GM12878 (cell line): ENCODE results near the gene SRBD1.

Source experiments
- BHLHE40 ChIP-seq, 2 experiments: fragments of 450-650 bp in 1 of 2; IDR thresholded peaks; 2 replicates each; pipeline ENCODE4 v1.6.1; 2011 to 2017; ENCODE audit warnings: low read depth in 2 of 2, borderline replicate concordance in 1 of 2, improper control_type of control experiment in 1 of 2, low read length in 1 of 2, mild to moderate bottlenecking in 1 of 2
- EGR1 ChIP-seq, 2 experiments: IDR thresholded peaks; 1 replicate in 1 of 2; 2 replicates in 1 of 2; pipeline ENCODE4 v1.6.1; 2011 to 2012; ENCODE audit warnings: low read depth in 2 of 2, low read length in 2 of 2, borderline replicate concordance in 1 of 2, mild to moderate bottlenecking in 1 of 2, moderate library complexity in 1 of 2
- EP300 ChIP-seq, 2 experiments: fragments of 150-350 bp in 1 of 2; IDR thresholded peaks; 2 replicates each; pipeline ENCODE4 v1.6.1; 2011 to 2012; ENCODE audit warnings: low read depth in 2 of 2, low read length in 2 of 2, borderline replicate concordance in 1 of 2, improper control_type of control experiment in 1 of 2, inconsistent platforms in 1 of 2; ENCODE audit not compliant: control insufficient read depth in 1 of 2
- EZH2 ChIP-seq: IDR thresholded peaks from 2 replicates; pipeline ENCODE4 v1.6.1; 2012; ENCODE audit warnings: low read depth, mild to moderate bottlenecking, control low read depth, inconsistent platforms, low read length, borderline replicate concordance; ENCODE audit not compliant: control insufficient read depth
- IKZF2 ChIP-seq, 2 experiments: fragments of 450-650 bp; IDR thresholded peaks; 2 replicates each; pipeline ENCODE4 v1.6.1; 2017; ENCODE audit warnings: mild to moderate bottlenecking in 2 of 2, moderate library complexity in 2 of 2
- MXI1 ChIP-seq: fragments of 150-350 bp; IDR thresholded peaks from 2 replicates; pipeline ENCODE4 v1.6.1; 2011; ENCODE audit warnings: low read depth, mild to moderate bottlenecking, inconsistent platforms, low read length, improper control_type of control experiment
- PBX3 ChIP-seq: IDR thresholded peaks from 2 replicates; pipeline ENCODE4 v1.6.1; 2011; ENCODE audit warnings: mild to moderate bottlenecking, low read depth, low read length, moderate library complexity; ENCODE audit not compliant: insufficient replicate concordance
- POLR2AphosphoS2 ChIP-seq: IDR thresholded peaks from 2 replicates; pipeline ENCODE4 v1.6.1; 2011; ENCODE audit warnings: low read depth, mild to moderate bottlenecking, low read length, improper control_type of control experiment, moderate library complexity
- RCOR1 ChIP-seq: conservative IDR thresholded peaks from 2 replicates; pipeline ENCODE4 v1.6.1; 2012; ENCODE audit warnings: low read depth, low read length, improper control_type of control experiment
- SMC3 ChIP-seq: IDR thresholded peaks from 2 replicates; pipeline ENCODE4 v1.6.1; 2011; ENCODE audit warnings: low read length, improper control_type of control experiment, borderline replicate concordance
- STAT3 ChIP-seq: IDR thresholded peaks from 2 replicates; pipeline ENCODE4 v1.6.1; 2011; ENCODE audit warnings: low read depth, low read length, improper control_type of control experiment
- USF1 ChIP-seq: IDR thresholded peaks from 2 replicates; pipeline ENCODE4 v1.6.1; 2011; ENCODE audit warnings: borderline replicate concordance, low read depth, mild to moderate bottlenecking, moderate library complexity, mixed read lengths, low read length; ENCODE audit not compliant: insufficient read depth; ENCODE audit errors: extremely low read length
- TF ChIP-seq, protein P1 (sequence below), 3 experiments: IDR thresholded peaks in 2 of 3; conservative IDR thresholded peaks in 1 of 3; 2 replicates each; pipeline ENCODE4 v1.5.1; 2011; ENCODE audit warnings: low read depth in 3 of 3, low read length in 3 of 3, mild to moderate bottlenecking in 3 of 3, control low read depth in 2 of 3, moderate library complexity in 2 of 3, inconsistent platforms in 1 of 3, mixed read lengths in 1 of 3; ENCODE audit not compliant: control insufficient read depth in 2 of 3, insufficient read depth in 1 of 3; ENCODE audit errors: extremely low read depth in 1 of 3
- TF ChIP-seq, protein P2 (sequence below): IDR thresholded peaks from 2 replicates; pipeline ENCODE4 v1.6.1; 2011; ENCODE audit warnings: low read depth, low read length, improper control_type of control experiment, borderline replicate concordance

DNA sequence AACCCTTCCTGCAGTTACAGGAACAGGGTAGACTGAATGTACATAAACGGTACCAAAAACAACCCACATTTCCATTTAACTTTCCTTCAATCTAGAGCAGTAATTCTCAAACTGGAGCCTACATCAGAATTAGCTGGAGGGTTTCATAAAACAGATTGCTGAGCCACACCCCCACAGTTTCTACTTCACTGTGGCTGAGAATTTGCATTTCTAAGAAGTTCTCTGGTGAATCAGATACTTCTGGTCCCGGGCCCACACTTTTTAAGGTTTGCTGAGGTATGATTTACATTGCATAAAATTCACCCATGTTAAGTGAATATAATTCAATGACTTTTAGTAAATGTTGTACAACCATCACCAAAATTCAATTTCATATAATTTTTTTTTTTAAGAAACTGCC is 113.7 kb downstream of the SRBD1 start:
- TF ChIP-seq BHLHE40 (IDR thresholded peaks at IDR 0.05; ENCODE audit: borderline replicate concordance in 1 of 2, low read depth in 2 of 2, low read length in 1 of 2), result no peak
- TF ChIP-seq RCOR1, result no peak
- TF ChIP-seq EZH2, result no peak
- TF ChIP-seq, protein P1, sequence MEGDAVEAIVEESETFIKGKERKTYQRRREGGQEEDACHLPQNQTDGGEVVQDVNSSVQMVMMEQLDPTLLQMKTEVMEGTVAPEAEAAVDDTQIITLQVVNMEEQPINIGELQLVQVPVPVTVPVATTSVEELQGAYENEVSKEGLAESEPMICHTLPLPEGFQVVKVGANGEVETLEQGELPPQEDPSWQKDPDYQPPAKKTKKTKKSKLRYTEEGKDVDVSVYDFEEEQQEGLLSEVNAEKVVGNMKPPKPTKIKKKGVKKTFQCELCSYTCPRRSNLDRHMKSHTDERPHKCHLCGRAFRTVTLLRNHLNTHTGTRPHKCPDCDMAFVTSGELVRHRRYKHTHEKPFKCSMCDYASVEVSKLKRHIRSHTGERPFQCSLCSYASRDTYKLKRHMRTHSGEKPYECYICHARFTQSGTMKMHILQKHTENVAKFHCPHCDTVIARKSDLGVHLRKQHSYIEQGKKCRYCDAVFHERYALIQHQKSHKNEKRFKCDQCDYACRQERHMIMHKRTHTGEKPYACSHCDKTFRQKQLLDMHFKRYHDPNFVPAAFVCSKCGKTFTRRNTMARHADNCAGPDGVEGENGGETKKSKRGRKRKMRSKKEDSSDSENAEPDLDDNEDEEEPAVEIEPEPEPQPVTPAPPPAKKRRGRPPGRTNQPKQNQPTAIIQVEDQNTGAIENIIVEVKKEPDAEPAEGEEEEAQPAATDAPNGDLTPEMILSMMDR (IDR thresholded peaks at IDR 0.05 in 2 of 3, conservative IDR thresholded peaks at IDR 0.05 in 1 of 3; ENCODE audit: control insufficient read depth in 2 of 3, extremely low read depth in 1 of 3, insufficient read depth in 1 of 3, low read depth in 3 of 3, low read length in 3 of 3), result no peak
- TF ChIP-seq SMC3, result no peak
- no peak for TF ChIP-seq STAT3
- no peak for TF ChIP-seq POLR2AphosphoS2
- TF ChIP-seq IKZF2 (IDR thresholded peaks at IDR 0.05), result no peak
- TF ChIP-seq, protein P2, sequence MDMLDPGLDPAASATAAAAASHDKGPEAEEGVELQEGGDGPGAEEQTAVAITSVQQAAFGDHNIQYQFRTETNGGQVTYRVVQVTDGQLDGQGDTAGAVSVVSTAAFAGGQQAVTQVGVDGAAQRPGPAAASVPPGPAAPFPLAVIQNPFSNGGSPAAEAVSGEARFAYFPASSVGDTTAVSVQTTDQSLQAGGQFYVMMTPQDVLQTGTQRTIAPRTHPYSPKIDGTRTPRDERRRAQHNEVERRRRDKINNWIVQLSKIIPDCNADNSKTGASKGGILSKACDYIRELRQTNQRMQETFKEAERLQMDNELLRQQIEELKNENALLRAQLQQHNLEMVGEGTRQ, result no peak
- TF ChIP-seq PBX3, result no peak
- no peak for TF ChIP-seq EP300 (IDR thresholded peaks at IDR 0.05; ENCODE audit: borderline replicate concordance in 1 of 2, control insufficient read depth in 1 of 2, low read depth in 2 of 2, low read length in 2 of 2)
- no peak for TF ChIP-seq EGR1 (IDR thresholded peaks at IDR 0.05; ENCODE audit: borderline replicate concordance in 1 of 2, low read depth in 2 of 2, low read length in 2 of 2)
- no peak for TF ChIP-seq USF1
- no peak for TF ChIP-seq MXI1
